ENCODE measurements around the gene HIRA. TPM values are rescaled to one million over a fixed set of nuclear protein-coding genes. Genes with fewer than 3 reads are reported as not detected.

HIRA gene
- total and polyA plus RNA-seq, 9 of the 15 experiments (the other 6 are each of a cell fraction or from before 2014, with no cell fraction given), result 0.96 to 132 (median 58.4) TPM

DNA sequence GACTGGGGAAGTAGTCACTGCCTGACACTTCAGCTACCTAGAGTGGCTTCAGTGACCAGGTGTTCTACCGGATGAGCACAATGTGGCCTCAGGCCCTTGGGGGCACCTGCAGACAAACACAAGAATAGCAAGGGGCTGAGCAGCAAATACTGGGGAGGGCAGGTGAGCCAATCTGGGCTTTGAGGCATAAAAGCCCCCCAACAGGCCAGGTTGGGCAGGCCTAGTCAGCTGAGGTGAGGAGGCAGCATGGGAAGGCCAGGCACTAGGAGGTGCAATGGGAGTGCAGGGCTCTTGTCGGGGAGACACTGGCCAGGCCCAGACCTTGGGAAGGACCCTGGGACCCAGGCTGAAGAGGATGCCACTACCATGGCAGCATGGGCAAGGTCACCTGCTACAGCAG lies 38.5 kb upstream of the HIRA start:
- ChIA-PET POLR2A (interaction anchor here (1.2 to 13.6 kb wide), 5 partner anchors 9 to 25 kb away, joined by 5 to 148 read pairs (median 18); partner anchors contain the start of genes C22orf39, CDC45 and UFD1), CTCF (ENCODE audit: low intra/inter-chr PET ratio) (no interaction called here)
- Histone ChIP-seq H3K27me3 (ENCODE audit: control insufficient read depth in 2 of 2, insufficient read depth in 2 of 2, low read length in 2 of 2) (no peaks in the 10 kb centered on the region), H3K9me3 (replicated peaks; ENCODE audit: control insufficient read depth, insufficient read depth, low read depth, low read length) (no peaks in the 10 kb centered on the region), H3K9me1 (ENCODE audit: control insufficient read depth, insufficient read depth, low read length) (peaks cover 9% of the 10 kb centered on the region), H3K9ac (ENCODE audit: insufficient read depth in 1 of 2, low read depth in 2 of 2, low read length in 2 of 2) (peak overlapping the region in 1 of 2 experiments; percentile 32; a peak in 1 of 4 replicates), H3K4me1 (replicated peaks in 1 of 2; ENCODE audit: control insufficient read depth in 2 of 2, insufficient read depth in 2 of 2, low read length in 2 of 2) (no peaks in the 10 kb centered on the region), H3K79me2 (ENCODE audit: control insufficient read depth, insufficient read depth, low read length) (peaks cover 25% of the 10 kb centered on the region), H2AFZ (ENCODE audit: low read depth, low read length) (no peak overlapping the region), H3K27ac (ENCODE audit: extremely low read depth, low read depth, low read length) (no peak overlapping the region), H3K4me3 (no peak overlapping the region), H3K4me2 (ENCODE audit: insufficient read depth, low read length) (no peak overlapping the region), H4K20me1 (replicated peaks; ENCODE audit: control insufficient read depth, insufficient read depth, low read length) (peaks cover 38% of the 10 kb centered on the region), H3K36me3 (ENCODE audit: control insufficient read depth, insufficient read depth, low read length) (peaks cover 99% of the 10 kb centered on the region)
- intact Hi-C loops (cut with micrococcal nuclease), result no loop called here
- no peak for DNase-seq (ENCODE audit: extremely low read depth in 1 of 4, low spot score in 3 of 4)
- no TSS peak for BruUV-seq (replicated peaks)
- WGBS (ENCODE audit: insufficient coverage, low coverage, missing lambda C conversion rate), result 93% methylated on average over 2 of the region's 2 CpGs
- in situ Hi-C loops (cut with MboI), result no loop called here
- no peak for FAIRE-seq
- no peak for ATAC-seq
- TF ChIP-seq MECOM (CRISPR knock-in tag; IDR thresholded peaks at IDR 0.05), result no peak
- TF ChIP-seq ZNF764 (CRISPR knock-in tag; IDR thresholded peaks at IDR 0.05; ENCODE audit: low read depth), result no peak
- TF ChIP-seq ZNF174 (CRISPR knock-in tag; IDR thresholded peaks at IDR 0.05), result no peak
- no peak for TF ChIP-seq ZNF311 (CRISPR knock-in tag; IDR thresholded peaks at IDR 0.05)
- TF ChIP-seq ZNF79 (CRISPR knock-in tag; IDR thresholded peaks at IDR 0.05; ENCODE audit: low read depth), result no peak
- no peak for TF ChIP-seq HNRNPK (IDR thresholded peaks at IDR 0.05; ENCODE audit: low read depth, low read length, poor library complexity, severe bottlenecking)
- TF ChIP-seq MAZ (CRISPR knock-in tag; conservative IDR thresholded peaks at IDR 0.05 in 1 of 2, IDR thresholded peaks at IDR 0.05 in 1 of 2), result no peak
- TF ChIP-seq KDM4B (IDR thresholded peaks at IDR 0.05; ENCODE audit: borderline replicate concordance in 2 of 2, low read depth in 1 of 2), result no peak
- no peak for TF ChIP-seq STAG1 (CRISPR knock-in tag; IDR thresholded peaks at IDR 0.05; ENCODE audit: borderline replicate concordance)
- TF ChIP-seq, protein P1, sequence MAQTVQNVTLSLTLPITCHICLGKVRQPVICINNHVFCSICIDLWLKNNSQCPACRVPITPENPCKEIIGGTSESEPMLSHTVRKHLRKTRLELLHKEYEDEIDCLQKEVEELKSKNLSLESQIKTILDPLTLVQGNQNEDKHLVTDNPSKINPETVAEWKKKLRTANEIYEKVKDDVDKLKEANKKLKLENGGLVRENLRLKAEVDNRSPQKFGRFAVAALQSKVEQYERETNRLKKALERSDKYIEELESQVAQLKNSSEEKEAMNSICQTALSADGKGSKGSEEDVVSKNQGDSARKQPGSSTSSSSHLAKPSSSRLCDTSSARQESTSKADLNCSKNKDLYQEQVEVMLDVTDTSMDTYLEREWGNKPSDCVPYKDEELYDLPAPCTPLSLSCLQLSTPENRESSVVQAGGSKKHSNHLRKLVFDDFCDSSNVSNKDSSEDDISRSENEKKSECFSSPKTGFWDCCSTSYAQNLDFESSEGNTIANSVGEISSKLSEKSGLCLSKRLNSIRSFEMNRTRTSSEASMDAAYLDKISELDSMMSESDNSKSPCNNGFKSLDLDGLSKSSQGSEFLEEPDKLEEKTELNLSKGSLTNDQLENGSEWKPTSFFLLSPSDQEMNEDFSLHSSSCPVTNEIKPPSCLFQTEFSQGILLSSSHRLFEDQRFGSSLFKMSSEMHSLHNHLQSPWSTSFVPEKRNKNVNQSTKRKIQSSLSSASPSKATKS (CRISPR knock-in tag; IDR thresholded peaks at IDR 0.05), result no peak
- no peak for TF ChIP-seq ZNF717 (CRISPR knock-in tag; IDR thresholded peaks at IDR 0.05)
- TF ChIP-seq, protein P2, sequence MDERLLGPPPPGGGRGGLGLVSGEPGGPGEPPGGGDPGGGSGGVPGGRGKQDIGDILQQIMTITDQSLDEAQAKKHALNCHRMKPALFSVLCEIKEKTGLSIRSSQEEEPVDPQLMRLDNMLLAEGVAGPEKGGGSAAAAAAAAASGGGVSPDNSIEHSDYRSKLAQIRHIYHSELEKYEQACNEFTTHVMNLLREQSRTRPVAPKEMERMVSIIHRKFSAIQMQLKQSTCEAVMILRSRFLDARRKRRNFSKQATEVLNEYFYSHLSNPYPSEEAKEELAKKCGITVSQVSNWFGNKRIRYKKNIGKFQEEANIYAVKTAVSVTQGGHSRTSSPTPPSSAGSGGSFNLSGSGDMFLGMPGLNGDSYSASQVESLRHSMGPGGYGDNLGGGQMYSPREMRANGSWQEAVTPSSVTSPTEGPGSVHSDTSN (CRISPR knock-in tag; IDR thresholded peaks at IDR 0.05; ENCODE audit: low read depth), result no peak
- TF ChIP-seq, protein P2 (tag; conservative IDR thresholded peaks at IDR 0.05; ENCODE audit: low read depth), result no peak
- no peak for TF ChIP-seq POLR2AphosphoS2 (IDR thresholded peaks at IDR 0.05; ENCODE audit: low read length)
- TF ChIP-seq, protein P3, sequence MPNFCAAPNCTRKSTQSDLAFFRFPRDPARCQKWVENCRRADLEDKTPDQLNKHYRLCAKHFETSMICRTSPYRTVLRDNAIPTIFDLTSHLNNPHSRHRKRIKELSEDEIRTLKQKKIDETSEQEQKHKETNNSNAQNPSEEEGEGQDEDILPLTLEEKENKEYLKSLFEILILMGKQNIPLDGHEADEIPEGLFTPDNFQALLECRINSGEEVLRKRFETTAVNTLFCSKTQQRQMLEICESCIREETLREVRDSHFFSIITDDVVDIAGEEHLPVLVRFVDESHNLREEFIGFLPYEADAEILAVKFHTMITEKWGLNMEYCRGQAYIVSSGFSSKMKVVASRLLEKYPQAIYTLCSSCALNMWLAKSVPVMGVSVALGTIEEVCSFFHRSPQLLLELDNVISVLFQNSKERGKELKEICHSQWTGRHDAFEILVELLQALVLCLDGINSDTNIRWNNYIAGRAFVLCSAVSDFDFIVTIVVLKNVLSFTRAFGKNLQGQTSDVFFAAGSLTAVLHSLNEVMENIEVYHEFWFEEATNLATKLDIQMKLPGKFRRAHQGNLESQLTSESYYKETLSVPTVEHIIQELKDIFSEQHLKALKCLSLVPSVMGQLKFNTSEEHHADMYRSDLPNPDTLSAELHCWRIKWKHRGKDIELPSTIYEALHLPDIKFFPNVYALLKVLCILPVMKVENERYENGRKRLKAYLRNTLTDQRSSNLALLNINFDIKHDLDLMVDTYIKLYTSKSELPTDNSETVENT (CRISPR knock-in tag; IDR thresholded peaks at IDR 0.05), result peak; percentile 54; the same call in 1 of the 2 replicates
